Midbrain (tissue), 1 donor: ENCODE data around the gene CANT1.
"Not testable (repeated sequence)": the region's sequence is repeated elsewhere in the genome, so short reads cannot be mapped to it uniquely, and the experiment has no call there.

Experiments used
- DNase-seq: peaks from one replicate; lab custom pipeline; 2025; lab: John Stamatoyannopoulos, UW

CANT1 gene

DNA sequence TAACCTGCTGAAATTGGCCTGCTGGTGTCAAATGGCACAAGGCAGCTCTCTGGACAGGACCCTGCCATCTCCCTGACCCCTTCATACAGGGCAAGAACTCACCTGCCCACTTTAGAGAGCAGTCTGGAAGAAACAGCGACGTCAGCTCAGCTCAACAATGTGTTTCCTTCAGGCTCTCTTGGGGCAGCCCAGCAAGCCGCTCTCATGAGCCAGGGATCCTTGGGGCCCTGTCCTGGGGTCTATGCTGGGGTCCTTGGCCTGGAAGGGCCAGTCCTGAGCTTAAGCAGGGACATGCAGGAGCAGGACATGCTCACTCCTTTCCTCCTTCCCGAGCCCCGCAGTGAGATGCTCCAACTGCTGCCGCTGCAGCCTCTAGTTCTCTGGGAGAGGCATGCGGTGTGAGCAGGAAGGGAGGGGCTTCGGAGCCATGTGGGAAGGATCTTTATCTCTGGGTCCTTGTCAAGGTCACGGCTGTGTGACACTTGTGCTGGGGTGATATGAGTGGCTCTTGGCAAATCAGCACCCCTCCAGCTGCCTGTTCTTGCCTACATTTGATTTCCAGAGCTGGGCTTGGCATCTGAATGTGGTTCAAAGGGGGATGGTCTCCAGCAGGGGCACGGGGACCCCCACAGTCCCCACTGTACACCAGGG is 17.8 kb upstream of the CANT1 start:
- DNase-seq: no peak

DNA sequence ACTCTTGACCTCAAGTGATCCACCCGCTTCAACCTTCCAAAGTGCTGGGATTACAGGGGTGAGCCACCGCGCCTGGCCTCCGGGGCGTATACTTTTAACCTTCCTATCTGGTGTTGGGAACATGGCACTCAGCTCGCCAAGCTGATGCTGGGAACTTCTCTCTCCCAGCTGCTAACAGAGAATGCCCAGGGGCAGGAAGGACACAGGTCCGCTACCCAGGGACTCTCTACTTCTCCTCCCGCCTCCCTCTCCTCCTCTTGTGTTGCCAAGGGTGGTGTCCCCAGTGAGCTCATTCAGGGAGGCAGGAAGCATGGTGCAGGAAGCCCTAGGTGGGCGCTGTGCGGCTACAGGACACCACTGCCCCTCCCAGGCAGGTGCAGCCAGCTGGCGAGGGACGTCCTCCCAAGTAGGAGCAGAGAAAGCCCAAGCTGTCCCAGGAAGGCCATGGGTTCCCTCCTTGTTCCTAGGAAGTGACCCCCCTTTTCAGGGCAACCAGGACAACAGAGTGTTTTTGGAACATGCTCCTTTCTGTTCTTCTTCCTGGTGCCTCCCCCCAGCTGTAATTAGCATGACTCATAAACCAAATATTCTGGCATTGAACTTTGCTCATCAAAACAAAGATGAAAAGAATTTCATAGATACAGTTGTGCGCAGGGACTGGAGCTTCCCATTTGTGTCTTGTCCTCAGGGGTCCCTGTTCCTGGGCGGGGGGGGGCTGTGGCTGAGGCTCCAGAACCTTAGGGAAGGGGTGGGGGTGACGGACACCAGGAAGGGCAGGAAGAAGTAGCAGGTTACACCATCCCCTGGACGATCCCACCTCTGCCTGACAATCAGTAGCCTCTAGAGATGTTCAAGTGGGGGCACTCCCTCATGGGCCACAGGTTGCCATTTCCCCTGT is 17.1 kb upstream of the CANT1 start:
- DNase-seq: no peak

DNA sequence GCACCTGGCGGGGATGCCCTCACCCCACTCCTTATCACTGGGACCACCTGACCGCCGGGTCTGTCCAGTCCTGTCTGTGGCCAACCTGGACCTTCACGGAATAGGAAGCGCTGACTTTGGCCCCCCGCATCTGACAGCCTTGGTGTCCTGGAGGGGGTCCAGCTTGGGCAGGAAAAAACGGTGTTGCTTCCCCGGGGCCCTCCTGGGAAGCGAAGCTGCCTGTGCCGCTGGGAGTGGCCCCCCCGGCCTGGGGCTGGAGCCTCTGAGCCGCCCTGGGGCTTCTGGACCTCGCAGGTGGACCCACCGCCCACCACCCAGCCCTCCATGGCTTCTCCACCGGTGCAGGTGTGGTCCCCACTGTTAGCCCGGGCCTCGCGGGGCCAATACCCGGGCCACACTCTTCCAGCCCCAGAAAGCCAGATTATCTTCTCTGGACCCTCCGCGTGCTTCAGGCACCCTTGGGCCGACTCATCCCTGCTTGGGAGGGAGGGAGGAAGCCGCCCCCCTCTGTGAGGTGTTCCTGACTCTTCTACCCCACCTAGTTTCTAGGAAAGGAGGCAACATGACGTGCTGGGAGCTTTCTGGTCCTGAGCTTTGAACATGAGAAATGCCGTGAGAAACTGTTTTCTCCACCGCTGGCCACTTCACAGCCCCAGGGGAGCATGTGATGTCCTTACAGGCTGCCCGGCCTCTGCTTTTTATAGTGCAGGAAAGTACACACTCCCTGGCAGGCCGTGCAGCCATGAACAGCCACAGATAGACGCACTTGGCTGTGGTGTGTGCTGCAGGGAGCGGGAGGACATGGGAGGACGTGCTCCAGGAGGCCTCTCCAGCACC is 15.6 kb upstream of the CANT1 start:
- no peak for DNase-seq

GRCh38 chr17:79023886-79024771 is 14.6 kb upstream of the CANT1 start, which contains the start of gene C1QTNF1:
TSS of gene C1QTNF1 (plus strand) at chr17:79024169. CDS start at chr17:79043969, 19,800 bp downstream.
- DNase-seq: no peak

DNA sequence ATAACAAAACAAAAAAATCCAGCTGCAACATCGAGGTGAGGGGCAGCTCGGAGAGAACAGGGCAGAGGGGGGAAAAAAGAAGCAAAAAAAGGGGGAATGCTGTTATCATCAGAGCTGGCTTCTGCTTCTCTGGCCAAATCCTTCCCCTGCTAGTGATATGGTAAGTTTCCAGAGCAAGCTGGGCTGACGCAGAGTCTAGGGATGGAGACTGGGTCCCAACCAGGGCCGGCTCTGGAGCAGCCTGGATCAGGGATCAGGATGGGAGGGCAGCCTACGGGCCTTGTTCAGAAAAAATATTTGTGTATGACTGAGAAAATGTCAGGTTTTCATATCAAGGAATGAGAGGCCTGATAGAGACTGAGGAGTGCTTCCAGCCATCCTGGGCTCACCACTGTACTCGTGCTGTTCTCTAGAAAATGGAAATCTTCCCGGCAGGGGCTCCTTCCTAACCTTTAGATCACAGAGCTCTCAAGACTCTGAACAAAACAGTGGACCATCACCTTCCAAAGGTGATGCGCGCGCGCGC is 13.7 kb upstream of the CANT1 start:
- DNase-seq: no peak

- DNase-seq: no peak
Measured at GRCh38 chr17:79022507-79022991, 13.0 kb upstream of the CANT1 start.

- DNase-seq: not testable (repeated sequence)
Measured at GRCh38 chr17:79021929-79022328, 12.4 kb upstream of the CANT1 start.

GRCh38 chr17:79020631-79021301 is 11.2 kb upstream of the CANT1 start:
- DNase-seq: peak; percentile 20

- DNase-seq: peak; percentile 59
Measured at GRCh38 chr17:79019632-79020584, 10.3 kb upstream of the CANT1 start.

DNA sequence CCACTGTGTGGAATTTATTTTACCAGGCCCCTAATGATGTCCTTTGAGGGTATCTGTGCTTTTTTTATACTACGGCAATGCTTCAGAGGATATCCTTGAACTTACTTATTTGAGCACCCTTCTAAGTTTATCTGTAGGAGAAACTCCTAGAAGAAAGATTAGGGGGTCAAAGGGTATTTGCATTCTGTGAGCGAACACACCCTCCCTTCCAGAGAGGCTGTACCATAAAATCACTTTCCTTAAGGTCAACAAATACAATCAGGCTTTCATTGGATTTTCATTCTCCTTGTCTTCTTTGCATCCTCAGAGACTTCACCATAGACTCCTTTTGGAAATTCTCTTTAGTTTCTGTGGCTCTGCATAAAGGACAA is 9.7 kb upstream of the CANT1 start:
- no peak for DNase-seq

DNA sequence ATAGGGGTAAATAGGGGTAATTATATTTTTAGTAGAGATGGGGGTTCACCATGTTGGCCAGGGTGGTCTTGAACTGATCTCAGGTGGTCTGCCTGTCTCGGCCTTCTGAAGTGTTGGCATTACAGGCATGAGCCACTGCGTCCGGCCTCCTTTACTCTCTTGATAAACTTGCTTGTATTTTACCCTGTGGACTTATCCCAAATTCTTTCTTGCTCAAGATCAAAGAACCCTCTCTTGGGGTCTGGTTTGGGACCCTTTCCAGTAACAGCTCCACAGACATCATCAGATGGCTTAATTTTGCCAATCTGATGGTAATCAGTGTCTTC is 8.8 kb upstream of the CANT1 start:
- DNase-seq: no peak

DNA sequence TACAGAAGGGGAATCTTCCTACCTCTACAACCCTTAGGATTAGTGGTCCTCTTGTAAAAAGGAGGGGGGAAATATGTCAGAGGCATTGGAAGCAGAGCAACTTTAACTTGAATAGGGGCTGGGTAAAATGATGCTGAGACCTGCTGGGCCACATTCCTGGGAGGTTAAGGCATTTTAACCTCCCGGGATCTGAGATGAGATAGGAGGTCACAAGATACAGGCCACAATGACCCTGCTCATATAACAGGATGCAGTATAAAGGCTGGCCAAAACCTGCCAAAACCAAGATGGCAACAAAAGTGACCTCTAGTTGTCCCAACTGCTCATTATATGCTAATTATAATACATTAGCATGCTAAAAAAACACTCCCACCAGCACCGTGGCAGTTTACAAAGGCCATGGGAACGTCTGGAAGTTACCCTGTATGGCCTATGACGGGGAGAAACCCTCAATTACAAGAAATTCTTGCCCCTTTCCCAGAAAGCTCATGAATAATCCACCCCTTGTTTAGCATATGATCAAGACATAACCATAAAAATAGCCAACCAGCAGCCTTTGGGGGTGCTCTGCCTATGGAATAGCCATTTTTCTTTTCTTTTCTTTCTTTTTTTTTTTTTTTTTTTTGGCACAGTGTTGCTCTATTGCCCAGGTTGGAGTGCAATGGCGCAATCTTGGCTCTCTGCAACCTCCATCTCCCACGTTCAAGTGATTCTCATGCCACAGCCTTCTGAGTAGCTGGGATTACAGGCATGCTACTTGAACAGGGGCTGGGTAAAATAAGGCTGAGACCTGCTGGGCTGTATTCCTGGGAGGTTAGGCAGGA is 8.2 kb upstream of the CANT1 start:
- DNase-seq: no peak

- no peak for DNase-seq
Measured at GRCh38 chr17:79014158-79014758, 4.7 kb upstream of the CANT1 start.

- no peak for DNase-seq
Measured at GRCh38 chr17:79012563-79013134, 3.1 kb upstream of the CANT1 start.

DNA sequence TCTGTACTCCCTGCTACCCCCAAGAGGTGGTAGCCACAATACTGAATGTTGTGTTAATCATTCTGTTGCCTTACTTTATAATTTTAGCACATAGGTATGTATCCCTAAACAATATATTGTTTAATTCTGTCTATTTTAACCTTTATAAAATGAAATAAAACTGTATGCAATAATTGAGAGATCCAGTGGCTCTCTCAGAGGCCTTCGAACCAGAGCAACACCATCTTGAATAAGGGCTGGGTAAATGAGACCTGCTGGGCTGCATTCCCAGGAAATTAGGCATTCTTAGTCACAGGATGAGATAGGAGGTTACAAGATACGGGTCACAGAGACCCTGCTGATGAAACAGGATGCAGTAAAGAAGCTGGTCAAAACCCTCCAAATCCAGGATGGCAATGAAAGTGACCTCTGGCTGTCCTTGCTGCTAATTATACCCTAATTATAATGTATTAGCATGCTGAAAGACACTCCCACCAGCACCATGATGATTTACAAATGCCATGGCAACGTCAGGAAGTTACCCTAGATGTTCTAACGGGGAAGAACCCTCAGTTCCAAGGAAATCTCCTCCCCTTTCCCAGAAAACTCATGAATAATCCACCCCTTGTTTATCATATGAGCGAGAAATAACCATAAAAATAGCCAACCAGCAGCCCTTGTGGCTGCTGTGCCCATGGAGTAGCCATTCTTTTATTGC is 2.0 kb upstream of the CANT1 start:
- DNase-seq: no peak

DNA sequence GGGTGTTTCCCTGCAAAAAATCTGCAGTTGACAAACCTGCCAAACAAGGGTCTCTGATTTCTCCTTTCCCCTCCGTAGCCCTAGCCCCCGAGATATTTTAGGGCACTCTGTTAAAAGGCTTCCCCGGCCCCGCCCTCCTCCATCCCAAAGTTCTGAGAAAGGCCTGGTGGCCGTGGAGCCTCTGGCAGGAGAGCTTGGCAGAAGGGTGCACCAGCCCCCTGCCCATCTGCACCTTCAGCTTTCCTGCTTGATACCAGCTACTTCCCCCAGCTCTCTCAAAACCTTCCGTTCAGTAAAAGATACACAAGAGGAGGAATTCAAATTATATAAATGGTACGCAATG is 711 bp upstream of the CANT1 start:
- DNase-seq: no peak

GRCh38 chr17:79008666-79009387 is 737 bp downstream of the CANT1 start:
- DNase-seq: no peak
